GM18519 (cell line): Measurements from ENCODE around the gene PDE10A.

Experiments used
- ATAC-seq: cut with Tn5 transposase; IDR thresholded peaks from one replicate; pipeline ENCODE4 v1.9.1; 2021; ENCODE audit warnings: mild to moderate bottlenecking, moderate library complexity; ENCODE audit not compliant: unreplicated experiment, low FRiP score

PDE10A gene

DNA sequence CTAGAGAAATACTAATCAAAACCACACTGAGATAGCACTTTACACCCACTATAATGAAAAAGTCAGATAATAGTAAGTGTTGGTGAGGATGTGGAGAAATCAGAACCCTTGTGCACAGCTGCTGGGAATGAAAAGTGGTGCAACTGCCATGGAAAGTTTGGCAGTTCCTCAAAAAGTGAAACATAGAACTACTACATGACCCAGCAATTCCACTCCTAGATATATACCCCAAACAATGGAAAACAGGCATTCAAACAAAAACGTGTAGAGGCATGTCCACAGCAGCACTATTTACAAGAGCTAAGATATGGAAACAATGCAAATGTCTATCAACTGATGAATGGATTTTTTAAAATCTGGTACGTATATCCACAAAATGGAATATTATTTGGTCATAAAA lies 236.1 kb downstream of the PDE10A start:
- ATAC-seq = no peak

DNA sequence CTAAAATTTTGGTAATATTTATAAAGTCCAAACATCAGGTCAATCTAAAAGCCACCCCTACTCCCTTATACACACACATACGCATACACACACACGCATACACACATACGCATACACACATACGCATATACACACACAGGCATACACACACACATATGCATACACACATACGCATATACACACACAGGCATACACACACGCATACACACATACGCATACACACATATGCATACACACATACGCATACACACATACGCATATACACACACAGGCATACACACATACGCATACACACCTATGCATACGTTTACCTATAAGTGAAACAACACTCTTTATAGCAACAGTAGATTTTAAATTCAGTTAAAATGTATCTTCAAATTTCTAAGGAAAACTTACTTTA lies 240.8 kb downstream of the PDE10A start:
- ATAC-seq = no peak

GRCh38 chr6:165417278-165417865 lies 245.7 kb downstream of the PDE10A start:
- ATAC-seq = no peak

DNA sequence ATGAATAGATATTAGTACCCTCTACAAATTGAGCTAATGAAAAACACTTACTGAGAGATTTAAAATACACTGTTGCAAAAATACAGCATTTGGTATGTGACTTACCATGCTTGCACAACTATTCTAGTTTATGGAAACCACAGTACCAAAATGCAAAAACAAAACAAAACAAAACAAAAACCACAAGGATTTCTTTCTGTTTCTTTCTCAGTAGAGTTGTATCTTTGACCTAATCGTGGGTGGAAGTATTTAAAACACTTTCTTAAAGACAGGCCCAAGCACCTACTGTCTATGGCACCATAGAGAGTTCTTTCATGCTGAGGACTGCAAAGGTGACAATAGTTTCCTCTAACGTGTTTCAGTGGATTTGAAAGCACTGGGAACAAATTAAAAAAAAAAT lies 258.3 kb downstream of the PDE10A start:
- no peak for ATAC-seq

DNA sequence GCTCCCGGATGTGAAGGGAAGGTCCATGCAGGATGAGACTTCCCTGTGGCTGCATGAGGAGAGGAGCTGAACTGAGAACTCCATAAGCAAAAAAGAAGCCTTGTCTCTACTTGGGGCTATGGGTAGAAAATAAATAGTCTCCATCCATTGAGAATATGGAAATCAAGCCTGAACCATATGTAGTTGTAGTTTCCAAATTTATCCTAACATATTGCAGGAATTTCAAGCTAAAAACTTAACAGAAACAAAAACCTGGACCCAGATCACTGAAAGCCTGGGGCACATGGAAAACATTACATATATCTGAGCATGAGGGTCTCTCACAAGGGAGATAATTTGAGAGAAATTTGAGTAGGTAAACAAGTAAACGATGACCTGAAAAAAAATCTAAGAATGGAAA lies 258.7 kb downstream of the PDE10A start:
- no peak for ATAC-seq

DNA sequence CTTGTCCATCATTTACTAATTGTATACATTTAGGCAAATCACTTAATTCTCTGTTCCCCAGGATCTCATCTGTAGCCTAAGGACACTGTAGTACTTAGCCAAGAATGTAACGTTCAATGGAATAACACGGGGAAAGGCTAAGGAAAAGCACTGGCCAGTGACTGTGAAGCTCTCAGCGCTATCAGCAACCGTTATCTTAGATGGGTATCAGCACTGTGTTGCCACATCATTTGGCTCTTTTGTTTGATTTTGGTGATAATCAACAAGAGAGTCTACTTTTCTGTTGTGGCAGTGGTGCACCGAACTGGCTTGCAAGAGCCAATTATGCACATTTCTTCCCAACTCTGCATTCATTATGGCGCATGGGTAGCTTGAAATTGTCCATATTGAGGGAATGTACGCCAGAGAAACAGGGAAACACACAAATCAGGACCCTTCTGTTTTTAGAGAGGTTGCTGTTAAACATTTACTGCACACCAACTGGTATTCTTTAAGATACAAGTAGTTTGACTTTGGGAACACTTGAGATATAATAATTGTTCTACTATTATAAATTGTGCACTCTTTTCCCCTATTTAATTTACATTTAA lies 259.9 kb downstream of the PDE10A start:
- no peak for ATAC-seq

GRCh38 chr6:165401092-165401491 lies 261.9 kb downstream of the PDE10A start:
- ATAC-seq = no peak

DNA sequence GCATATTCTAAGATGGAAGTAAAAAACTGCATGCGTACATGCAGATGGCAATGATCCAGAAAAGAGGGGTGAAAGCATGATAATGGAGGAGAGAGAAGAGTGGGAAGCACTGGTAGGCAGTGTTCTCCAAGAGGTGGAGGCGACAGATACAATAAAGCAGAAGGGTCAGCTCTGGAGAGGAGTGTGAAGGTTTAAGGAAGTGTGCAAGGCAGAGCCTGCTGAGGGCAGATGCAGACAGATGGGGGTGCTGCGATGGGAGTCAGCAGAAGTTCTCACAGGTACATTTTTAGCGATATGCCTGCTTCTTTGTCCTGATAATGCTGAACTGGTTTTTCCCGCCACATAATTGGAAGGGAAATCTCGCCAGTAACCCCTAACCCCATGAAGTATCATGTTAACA lies 272.6 kb downstream of the PDE10A start:
- no peak for ATAC-seq

DNA sequence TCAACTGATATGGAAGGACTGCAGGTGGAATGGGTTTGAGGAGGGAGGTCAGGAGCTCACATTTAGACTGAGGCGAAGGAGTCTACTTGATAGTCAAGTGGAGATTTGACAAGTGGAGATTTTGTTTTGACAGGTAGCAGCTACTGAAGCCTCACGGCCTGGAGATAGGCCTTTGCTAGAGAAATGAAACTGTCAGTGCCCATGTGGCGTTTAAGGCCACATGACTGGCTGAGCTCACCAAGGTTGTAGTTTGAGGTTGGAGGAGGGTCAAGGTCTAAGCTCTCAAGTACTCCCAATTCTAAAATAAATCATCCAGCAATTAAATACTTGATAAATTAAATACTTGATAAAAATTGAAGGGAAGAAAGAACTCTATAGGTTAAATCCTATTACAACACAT lies 273.5 kb downstream of the PDE10A start:
- ATAC-seq = no peak

DNA sequence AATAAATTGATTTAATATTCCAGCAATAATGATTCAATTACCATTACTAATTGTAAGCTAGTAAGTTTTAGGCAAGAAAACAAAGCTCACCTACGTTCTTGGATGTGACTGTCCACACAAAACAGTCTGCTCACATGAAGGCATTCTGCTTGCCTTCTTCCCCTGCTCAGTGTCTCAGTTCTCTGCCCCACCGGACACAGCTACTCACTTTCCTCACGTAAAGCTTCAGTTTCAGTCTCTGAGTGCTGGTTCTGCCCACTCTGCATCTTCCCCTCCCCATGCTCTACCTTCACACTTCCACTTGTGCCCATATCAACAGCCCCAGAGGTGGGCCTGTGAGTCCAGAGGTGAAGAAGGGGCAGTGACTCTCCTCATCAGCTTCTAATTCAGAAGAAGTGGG lies 279.7 kb downstream of the PDE10A start:
- no peak for ATAC-seq

GRCh38 chr6:165376100-165376499 lies 286.9 kb downstream of the PDE10A start:
- ATAC-seq = no peak

DNA sequence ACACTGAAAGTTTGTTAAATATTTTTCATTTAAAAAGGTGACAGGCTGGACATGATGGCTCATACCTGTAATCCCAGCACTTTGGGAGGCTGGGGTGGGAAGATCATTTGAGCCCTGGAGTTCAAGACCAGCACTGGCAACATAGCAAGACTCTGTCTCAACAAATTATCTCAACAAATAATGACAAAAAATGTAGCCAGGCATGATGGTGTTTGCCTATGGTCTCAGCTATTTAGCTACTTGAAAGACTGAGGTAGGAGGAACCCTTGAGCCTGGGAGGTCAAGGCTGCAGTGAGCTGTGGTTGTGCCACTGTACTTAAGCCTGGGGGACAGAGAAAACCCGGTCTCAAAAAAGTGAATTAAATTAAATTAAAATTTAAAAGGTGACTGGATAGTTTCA lies 297.7 kb downstream of the PDE10A start:
- no peak for ATAC-seq

DNA sequence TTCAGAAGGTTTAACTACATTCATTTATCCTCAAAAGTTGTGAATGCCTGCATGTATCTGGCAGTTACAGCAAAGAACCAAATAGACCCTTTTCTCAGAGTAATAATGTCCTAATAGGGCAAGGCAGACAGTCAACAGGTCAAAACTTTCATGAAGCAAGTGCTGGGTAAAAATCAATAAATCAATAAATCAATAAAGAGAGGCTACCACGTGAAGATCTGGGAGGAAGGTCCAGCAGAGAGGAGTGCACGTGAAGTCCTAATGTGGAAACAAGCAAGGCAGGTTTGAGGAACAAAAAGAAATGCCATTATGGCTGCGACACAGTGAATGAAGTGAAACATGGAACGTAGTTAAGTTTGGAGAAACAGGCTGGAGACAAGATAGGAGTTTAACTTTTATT lies 317.3 kb downstream of the PDE10A start:
- ATAC-seq = no peak

- no peak for ATAC-seq
These were observed 322.5 kb downstream of the PDE10A start for GRCh38 chr6:165340532-165340931.

DNA sequence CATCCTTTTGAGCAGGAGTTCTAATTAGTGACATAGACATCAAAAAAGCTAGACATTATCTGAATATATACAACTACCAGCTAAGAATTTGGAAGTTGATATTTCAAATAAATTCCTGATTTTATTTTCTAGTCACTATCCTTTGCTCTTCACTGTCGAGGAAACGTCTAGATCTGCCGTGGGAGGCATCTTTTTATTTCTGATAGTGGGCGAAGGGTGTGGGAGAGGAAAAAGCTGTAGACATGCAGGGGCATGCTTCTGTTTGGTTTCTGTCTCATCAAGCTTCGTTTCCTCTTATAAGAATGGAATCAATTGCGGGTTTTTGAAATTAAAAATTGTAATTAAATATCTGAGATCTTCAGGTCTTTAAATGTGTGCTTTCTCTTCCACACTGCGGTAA lies 337.4 kb downstream of the PDE10A start:
- ATAC-seq = no peak

GRCh38 chr6:165321555-165322145 lies 341.4 kb downstream of the PDE10A start:
- no peak for ATAC-seq

DNA sequence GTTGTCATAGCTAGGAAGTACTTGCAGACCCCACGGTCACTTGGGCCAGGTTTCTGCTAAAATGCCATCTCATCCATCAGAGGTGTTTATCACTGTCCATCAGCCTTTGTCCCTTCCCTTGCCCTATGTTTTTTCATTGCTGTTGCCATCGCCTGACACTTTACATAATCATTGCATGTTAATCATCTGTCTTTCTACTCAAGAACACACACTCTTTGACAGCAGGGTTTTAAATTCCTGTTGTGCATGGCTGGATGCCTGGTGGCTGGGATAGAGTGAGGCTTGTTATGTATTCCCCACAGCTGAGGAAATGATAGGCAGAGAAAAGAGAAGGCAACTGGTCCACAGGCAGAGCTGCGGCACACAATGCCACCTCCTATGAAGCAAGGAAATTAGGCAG lies 341.9 kb downstream of the PDE10A start:
- no peak for ATAC-seq

GRCh38 chr6:165317723-165318122 lies 345.3 kb downstream of the PDE10A start:
- no peak for ATAC-seq

DNA sequence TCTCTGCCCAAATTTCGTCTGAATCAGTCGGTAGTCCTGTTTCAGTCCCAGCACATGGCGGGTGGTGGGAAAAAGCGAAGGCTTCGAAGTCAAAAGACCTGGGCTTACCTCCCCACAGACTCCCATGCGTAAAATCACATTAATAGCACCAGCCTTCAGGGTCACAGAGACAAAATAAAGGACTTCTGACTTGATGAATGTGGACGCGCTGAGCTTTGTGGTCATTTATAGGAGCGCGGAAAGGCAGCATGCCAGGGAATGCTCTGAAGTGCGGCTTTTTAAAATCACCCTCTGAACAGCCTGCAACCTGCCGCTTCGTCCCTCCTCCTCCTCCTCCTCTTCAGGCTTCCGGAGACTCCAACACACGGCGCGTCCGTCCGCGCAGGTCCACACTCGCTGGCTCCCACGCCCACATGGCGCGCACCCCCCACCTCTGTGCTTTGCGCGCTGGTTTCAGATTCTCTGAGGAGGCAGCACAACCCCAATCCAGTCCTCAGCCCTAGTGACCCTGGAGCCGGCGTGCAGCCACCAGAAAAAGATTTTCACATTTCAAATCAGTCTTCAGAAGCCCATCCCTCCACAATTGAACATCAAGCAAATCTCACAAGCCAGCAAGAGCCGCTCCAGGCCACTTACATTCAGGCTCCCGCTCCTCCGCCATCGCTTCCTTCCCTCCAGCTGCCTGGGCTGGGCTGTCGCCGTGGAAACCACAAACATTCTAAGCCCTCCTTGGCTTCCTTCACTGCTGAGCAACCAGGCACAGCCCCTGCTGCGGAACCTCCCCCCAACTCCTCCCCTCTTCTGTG lies 353.9 kb downstream of the PDE10A start, which contains the start of gene C6orf118:
C6orf118 (minus strand) TSS at position 680 of the 806 bp plus-strand sequence; CDS start at position 661, 19 bp downstream.
- no peak for ATAC-seq

- no peak for ATAC-seq
These were observed 356.1 kb downstream of the PDE10A start for GRCh38 chr6:165306955-165307354.
